ENCODE measurements around the gene SCGB1D4.
A peak's percentile ranks its signal among the peaks of the same experiment; 100 is the strongest.
"Not testable (repeated sequence)": the region's sequence is repeated elsewhere in the genome, so short reads cannot be mapped to it uniquely, and the experiment has no call there.

SCGB1D4 gene, protein sequence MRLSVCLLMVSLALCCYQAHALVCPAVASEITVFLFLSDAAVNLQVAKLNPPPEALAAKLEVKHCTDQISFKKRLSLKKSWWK

GRCh38 chr11:62298975-62299374, at the start of gene SCGB1D4:
SCGB1D4 (minus strand) TSS chr11:62299075; CDS start chr11:62299010, 65 bp downstream.
- no peak for DNase-seq (ENCODE audit: low spot score)

GRCh38 chr11:62345861-62346260, 47.0 kb upstream of the SCGB1D4 start:
- DNase-seq (ENCODE audit: low spot score), result no peak

DNA sequence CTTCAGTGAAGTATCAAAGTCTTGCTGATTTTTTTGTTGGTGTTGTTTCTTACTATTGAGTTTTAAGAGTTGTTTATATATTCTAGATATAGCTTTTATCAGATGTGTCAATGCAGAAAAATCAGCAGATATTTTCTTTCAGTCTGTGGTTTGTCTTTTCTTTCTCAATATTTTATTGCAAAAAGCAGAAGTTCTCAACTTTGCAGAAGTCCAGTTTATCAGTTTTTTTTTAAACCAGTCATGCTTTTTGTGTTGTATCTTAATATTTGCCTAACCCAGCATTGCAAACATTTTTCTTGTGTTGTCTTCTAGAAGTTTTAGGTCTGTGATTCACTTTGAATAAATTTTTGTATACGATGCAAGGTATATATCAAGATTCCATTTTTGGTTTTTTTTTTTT, 45.3 kb upstream of the SCGB1D4 start:
- no peak for DNase-seq (ENCODE audit: low spot score)

GRCh38 chr11:62343646-62344190, 44.8 kb upstream of the SCGB1D4 start:
- not testable (repeated sequence) for DNase-seq (ENCODE audit: low spot score)

DNA sequence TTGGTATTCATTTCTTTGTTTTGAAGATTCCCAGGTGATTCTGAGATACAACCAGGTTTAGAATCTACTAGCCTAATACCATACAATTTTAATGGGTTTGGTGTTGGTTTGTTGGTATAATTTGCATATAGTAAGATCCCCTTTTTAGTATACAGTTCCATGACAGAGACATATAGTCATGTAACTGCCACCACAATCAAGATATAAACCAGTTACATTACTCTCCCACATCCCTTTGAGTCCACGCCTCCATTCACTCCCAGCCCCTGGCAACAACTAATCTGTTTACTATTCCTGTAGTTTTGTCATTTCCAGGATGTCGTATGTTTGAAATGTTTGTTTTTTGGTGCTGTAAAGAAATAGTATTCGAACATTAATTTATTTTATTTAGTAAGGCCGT, 42.7 kb upstream of the SCGB1D4 start:
- no peak for DNase-seq (ENCODE audit: low spot score)

DNA sequence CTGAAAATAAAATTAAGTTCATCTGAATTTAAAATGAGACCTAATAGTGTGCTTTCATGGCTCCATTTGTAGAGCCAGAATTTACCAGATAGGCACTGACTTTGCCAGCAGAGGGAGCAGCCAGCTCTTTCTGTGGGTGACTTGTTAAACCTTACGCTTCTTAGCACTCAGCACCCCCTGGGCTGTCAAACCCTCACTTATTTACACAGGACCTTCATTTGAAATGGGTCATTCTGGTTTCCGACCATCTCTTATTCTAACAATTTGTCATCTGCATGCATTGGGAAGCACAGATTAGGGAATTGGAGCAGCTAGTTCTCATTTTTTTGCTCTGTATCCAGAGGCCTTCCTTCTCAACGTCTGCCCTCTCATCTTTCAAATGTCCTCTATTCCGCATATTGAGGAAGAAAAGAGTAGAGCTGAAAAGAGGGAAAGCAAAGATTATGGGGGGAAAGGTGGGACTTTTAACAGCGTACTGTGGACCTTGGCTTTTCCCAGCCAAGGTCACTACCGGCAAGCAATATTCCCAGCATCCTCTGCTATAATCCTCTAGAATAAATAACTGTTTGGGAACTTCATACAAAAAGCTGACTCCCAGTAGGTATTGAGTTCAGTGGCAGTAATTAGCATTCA, 41.5 kb upstream of the SCGB1D4 start:
- peak; percentile 88 for DNase-seq (ENCODE audit: low spot score)

- DNase-seq (ENCODE audit: low spot score), result no peak
Observed at GRCh38 chr11:62338218-62338617, 39.3 kb upstream of the SCGB1D4 start.

GRCh38 chr11:62337303-62338181, 38.7 kb upstream of the SCGB1D4 start, which contains the start of gene ASRGL1:
ASRGL1 (plus strand) TSS chr11:62337448; CDS start chr11:62337978, 530 bp downstream.
- peak; percentile 86 for DNase-seq (ENCODE audit: low spot score)

GRCh38 chr11:62336949-62337302, 38.1 kb upstream of the SCGB1D4 start:
- DNase-seq (ENCODE audit: low spot score), result not testable (repeated sequence)

GRCh38 chr11:62333768-62334167, 34.9 kb upstream of the SCGB1D4 start:
- no peak for DNase-seq (ENCODE audit: low spot score)

GRCh38 chr11:62331264-62331663, 32.4 kb upstream of the SCGB1D4 start:
- DNase-seq (ENCODE audit: low spot score), result not testable (repeated sequence)

DNA sequence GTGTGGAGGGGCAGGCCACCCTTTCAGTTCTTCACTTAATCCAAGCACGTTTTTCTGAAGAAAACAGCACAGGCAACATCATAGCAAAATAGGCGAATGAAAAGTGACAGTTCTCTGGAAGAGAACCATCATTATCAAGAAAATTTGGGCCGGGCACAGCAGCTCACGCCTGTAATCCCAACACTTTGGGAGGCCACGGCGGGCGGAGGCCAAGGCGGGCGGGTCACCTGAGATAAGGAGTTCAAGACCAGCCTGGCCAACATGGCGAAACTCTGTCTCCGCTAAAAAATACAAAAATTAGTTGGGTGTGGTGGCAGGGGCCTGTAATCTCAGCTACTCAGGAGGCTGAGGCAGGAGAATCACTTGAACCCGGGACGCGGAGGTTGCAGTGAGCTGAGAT, 28.7 kb upstream of the SCGB1D4 start:
- DNase-seq (ENCODE audit: low spot score), result not testable (repeated sequence)

DNA sequence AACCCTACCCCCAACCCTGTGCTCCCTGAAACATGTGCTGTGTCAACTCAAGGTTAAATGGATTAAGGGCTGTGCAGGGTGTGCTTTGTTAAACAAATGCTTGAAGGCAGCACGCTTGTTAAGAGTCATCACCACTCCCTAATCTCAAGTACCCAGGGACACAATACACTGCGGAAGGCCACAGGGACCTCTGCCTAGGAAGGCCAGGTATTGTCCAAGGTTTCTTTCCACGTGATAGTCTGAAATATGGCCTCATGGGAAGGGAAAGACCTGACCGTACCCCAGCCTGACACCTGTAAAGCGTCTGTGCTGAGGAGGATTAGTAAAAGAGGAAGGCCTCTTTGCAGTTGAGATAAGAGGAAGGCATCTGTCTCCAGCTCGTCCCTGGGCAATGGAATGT, 27.8 kb upstream of the SCGB1D4 start:
- not testable (repeated sequence) for DNase-seq (ENCODE audit: low spot score)

DNA sequence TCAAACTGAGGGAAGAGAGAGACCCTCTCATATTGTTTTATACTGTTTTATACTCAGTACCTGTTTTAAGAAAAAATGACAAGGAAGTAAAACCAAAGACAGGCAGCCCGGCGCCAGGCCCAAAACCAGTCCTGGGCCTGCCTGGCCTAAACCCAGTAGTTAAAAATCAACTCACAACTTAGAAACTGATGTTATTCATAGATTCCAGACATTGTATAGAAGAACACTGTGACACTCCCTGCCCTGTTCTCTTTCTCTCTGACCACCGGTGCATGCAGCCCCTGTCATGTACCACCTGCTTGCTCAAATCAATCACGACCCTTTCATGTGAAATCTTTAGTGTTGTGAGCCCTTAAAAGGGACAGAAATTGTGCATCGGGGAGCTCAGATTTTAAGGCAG, 26.9 kb upstream of the SCGB1D4 start:
- not testable (repeated sequence) for DNase-seq (ENCODE audit: low spot score)

GRCh38 chr11:62324731-62325556, 26.1 kb upstream of the SCGB1D4 start:
- no peak for DNase-seq (ENCODE audit: low spot score)

GRCh38 chr11:62322524-62322923, 23.6 kb upstream of the SCGB1D4 start:
- DNase-seq (ENCODE audit: low spot score), result no peak

DNA sequence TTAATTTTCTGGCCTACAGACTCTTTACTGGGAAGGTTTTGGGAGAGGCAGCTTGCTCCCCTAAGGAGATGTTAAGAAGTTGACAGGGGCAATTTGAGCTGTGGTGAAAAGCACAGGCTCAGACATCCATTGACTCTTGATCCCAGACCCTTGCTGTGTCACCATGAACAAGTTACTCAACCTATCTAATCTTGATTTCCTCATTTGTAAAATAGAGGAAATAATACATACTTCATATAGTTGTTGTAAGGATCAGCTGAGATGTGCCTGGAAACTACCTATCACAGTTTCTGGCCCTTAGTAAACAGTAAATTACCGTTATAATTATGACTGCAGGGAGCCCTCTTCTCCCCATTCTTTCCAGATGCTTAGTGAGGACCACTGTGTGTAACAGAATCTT, 16.6 kb upstream of the SCGB1D4 start:
- DNase-seq (ENCODE audit: low spot score), result no peak

- no peak for DNase-seq (ENCODE audit: low spot score)
Observed at GRCh38 chr11:62309991-62310390, 11.1 kb upstream of the SCGB1D4 start.

- DNase-seq (ENCODE audit: low spot score), result no peak
Observed at GRCh38 chr11:62307950-62308349, 9.1 kb upstream of the SCGB1D4 start.

DNA sequence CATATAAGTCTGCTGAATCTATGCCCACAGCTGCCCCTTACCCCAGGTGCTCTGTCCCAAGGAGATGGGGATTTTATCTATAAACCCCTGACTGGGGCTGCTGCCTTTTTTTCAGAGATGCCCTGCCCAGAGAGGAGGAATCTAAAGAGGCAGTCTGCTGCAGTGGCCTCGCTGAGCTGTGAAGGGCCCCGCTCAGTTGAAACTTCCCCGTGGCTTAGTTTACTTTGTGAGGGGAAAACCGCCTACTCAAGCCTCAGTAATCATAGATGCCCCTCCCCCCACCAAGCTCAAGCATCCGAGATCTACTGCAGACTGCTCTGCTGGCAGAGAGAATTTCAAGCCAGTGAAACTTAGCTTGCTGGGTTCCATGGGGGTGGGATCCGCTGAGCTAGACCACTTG, 7.4 kb upstream of the SCGB1D4 start:
- no peak for DNase-seq (ENCODE audit: low spot score)

- no peak for DNase-seq (ENCODE audit: low spot score)
Observed at GRCh38 chr11:62295504-62295903, 3.4 kb downstream of the SCGB1D4 start.

DNA sequence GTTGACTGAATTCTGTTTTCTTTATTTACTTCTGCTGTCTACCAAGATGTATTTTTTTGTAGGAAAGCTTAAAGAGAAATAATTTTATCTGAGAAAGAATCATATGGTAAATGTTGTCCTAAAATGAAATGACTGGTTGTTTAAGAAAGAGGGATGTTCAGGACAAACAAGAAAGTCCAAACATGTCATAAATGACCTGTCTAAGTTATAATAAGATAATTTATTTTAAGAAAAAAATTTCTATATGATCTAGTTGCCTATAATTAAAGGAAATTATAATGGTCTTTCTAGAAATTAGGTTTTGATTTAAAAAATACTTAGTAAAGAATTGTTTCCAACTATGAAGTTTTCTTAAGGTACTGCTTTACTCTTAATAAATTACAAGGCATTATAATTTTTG, 18.4 kb downstream of the SCGB1D4 start:
- DNase-seq (ENCODE audit: low spot score), result no peak

Data from putamen (tissue), 1 donor.